HepG2 (cell line): ENCODE data around the gene FRK. TPM values are rescaled to one million over a fixed set of nuclear protein-coding genes. Genes with fewer than 3 reads are reported as not detected.

Experiments used
- BCLAF1 ChIP-seq: fragments of 450-650 bp; IDR thresholded peaks from 2 replicates; pipeline ENCODE4 v1.6.1; 2017; ENCODE audit warnings: mild to moderate bottlenecking
- HMG20B ChIP-seq: conservative IDR thresholded peaks from 2 replicates; pipeline ENCODE4 v1.6.1; 2016; ENCODE audit warnings: missing genetic modification reagents, missing compliant biosample characterization
- HNF4G ChIP-seq, 2 experiments: sonication (generic) in 1 of 2; formaldehyde crosslinking in 1 of 2; IDR thresholded peaks; 2 replicates each; pipeline versions ENCODE4 v1.4.0 to v1.6.1; 2011 to 2020; ENCODE audit warnings: borderline replicate concordance in 2 of 2, low read depth in 2 of 2, mild to moderate bottlenecking in 2 of 2, low read length in 1 of 2, missing genetic modification reagents in 1 of 2, moderate library complexity in 1 of 2
- MED13 ChIP-seq: sonication (generic); formaldehyde crosslinking; IDR thresholded peaks from 2 replicates; pipeline ENCODE4 v1.5.0; 2020; ENCODE audit warnings: missing genetic modification reagents
- MXD1 ChIP-seq: sonication (generic); formaldehyde crosslinking; IDR thresholded peaks from 2 replicates; pipeline ENCODE4 v1.4.0; 2020; ENCODE audit warnings: mild to moderate bottlenecking, missing genetic modification reagents
- MXI1 ChIP-seq: IDR thresholded peaks from 3 replicates; pipeline ENCODE4 v1.6.1; 2012; ENCODE audit warnings: low read depth, low read length, inconsistent platforms, borderline replicate concordance
- NFATC3 ChIP-seq: sonication (generic); formaldehyde crosslinking; IDR thresholded peaks from 2 replicates; pipeline ENCODE4 v1.5.1; 2020; ENCODE audit warnings: mild to moderate bottlenecking, missing genetic modification reagents
- NFIC ChIP-seq: IDR thresholded peaks from 2 replicates; pipeline ENCODE4 v1.6.1; 2012; ENCODE audit warnings: mild to moderate bottlenecking, low read length, inconsistent platforms
- REPIN1 ChIP-seq: sonication (generic); formaldehyde crosslinking; IDR thresholded peaks from 2 replicates; pipeline ENCODE4 v1.8.0; 2022; ENCODE audit warnings: missing genetic modification reagents, low read depth, mild to moderate bottlenecking, borderline replicate concordance
- SMAD3 ChIP-seq: sonication (generic); formaldehyde crosslinking; IDR thresholded peaks from 2 replicates; pipeline ENCODE4 v1.4.0; 2020; ENCODE audit warnings: missing genetic modification reagents
- SNAPC4 ChIP-seq: sonication (generic); formaldehyde crosslinking; IDR thresholded peaks from 2 replicates; pipeline ENCODE4 v1.4.0; 2020; ENCODE audit warnings: mild to moderate bottlenecking, missing genetic modification reagents
- SOX6 ChIP-seq, 2 experiments: fragments of 450-650 bp in 1 of 2; sonication (generic) in 1 of 2; formaldehyde crosslinking in 1 of 2; IDR thresholded peaks; 2 replicates each; pipeline versions ENCODE4 v1.4.0 to v1.6.1; 2017 to 2020; ENCODE audit warnings: antibody characterized with exemption in 1 of 2, mild to moderate bottlenecking in 1 of 2, missing genetic modification reagents in 1 of 2
- XBP1 ChIP-seq: sonication (generic); formaldehyde crosslinking; IDR thresholded peaks from 2 replicates; pipeline ENCODE4 v1.5.0; 2020; ENCODE audit warnings: missing genetic modification reagents
- XRCC5 ChIP-seq: fragments of 200-400 bp; formaldehyde crosslinking; optimal IDR thresholded peaks from 2 replicates; pipeline ENCODE3; 2017; ENCODE audit warnings: mild to moderate bottlenecking, low read length
- ZFP82 ChIP-seq: sonication (generic); formaldehyde crosslinking; IDR thresholded peaks from 2 replicates; pipeline ENCODE4 v1.5.1; 2020; ENCODE audit warnings: mild to moderate bottlenecking, missing genetic modification reagents, borderline replicate concordance
- ZMYM4 ChIP-seq: sonication (generic); formaldehyde crosslinking; IDR thresholded peaks from 2 replicates; pipeline ENCODE4 v1.8.1; 2023; ENCODE audit warnings: mild to moderate bottlenecking, missing genetic modification reagents
- ZNF709 ChIP-seq: sonication (generic); formaldehyde crosslinking; IDR thresholded peaks from 2 replicates; pipeline ENCODE4 v1.5.0; 2020; ENCODE audit warnings: mild to moderate bottlenecking, missing genetic modification reagents
- ZNF839 ChIP-seq: sonication (generic); formaldehyde crosslinking; IDR thresholded peaks from 2 replicates; pipeline ENCODE4 v1.4.0; 2020; ENCODE audit warnings: missing genetic modification reagents, mild to moderate bottlenecking, borderline replicate concordance
- ZSCAN21 ChIP-seq: sonication (generic); formaldehyde crosslinking; IDR thresholded peaks from 2 replicates; pipeline ENCODE4 v1.8.0; 2022; ENCODE audit warnings: mild to moderate bottlenecking, missing genetic modification reagents, moderate library complexity, borderline replicate concordance
- polyA plus RNA-seq, 8 experiments: library from polyadenylated mRNA; depleted of rRNA in 3 of 8; stranded (reverse) in 7 of 8; unstranded in 1 of 8; fragments of >200 nt; fragmentation: Illumina TruSeq in 4 of 8; extraction: Trizol in 4 of 8; gene quantifications; 2 replicates each; pipeline versions ENCODE4 v1.2.1 to v1.2.3, GENCODE V29; 2011 to 2016; ENCODE audit warnings: low read depth in 4 of 8, missing spikeins in 1 of 8, mixed read lengths in 1 of 8; ENCODE audit not compliant: insufficient read depth in 1 of 8
- total RNA-seq, 5 experiments: library from RNA; depleted of rRNA; stranded (reverse); fragments of >200 nt; fragmentation: Illumina TruSeq; extraction: Trizol; gene quantifications; 2 replicates each; pipeline ENCODE4 v1.2.3, GENCODE V29; 2016; ENCODE audit warnings: low read depth in 1 of 5

Gene FRK
- total and polyA plus RNA-seq, 2 of the 13 experiments (the other 11 are each of a cell fraction or from before 2014, with no cell fraction given) = 1.3 to 2.9 TPM

- TF ChIP-seq SNAPC4 (CRISPR knock-in tag) = no peak
- no peak for TF ChIP-seq MED13
- no peak for TF ChIP-seq MXI1
- TF ChIP-seq HMG20B (CRISPR knock-in tag) = no peak
- peak; percentile 53 for TF ChIP-seq XRCC5
- peak; percentile 57 for TF ChIP-seq HNF4G (IDR thresholded peaks at IDR 0.05; ENCODE audit: borderline replicate concordance, low read depth, low read length)
- no peak for TF ChIP-seq HNF4G (CRISPR knock-in tag; IDR thresholded peaks at IDR 0.05; ENCODE audit: borderline replicate concordance, low read depth)
- TF ChIP-seq NFATC3 (CRISPR knock-in tag) = no peak
- no peak for TF ChIP-seq ZNF709
- 0 out of 2 replicates have a peak, but pooled peaks have one; percentile 30 for TF ChIP-seq ZMYM4
- TF ChIP-seq SMAD3 (CRISPR knock-in tag) = no peak
- TF ChIP-seq ZSCAN21 (CRISPR knock-in tag) = no peak
- TF ChIP-seq ZFP82 (CRISPR knock-in tag) = no peak
- TF ChIP-seq NFIC = no peak; the same call in 1 of the 2 replicates
- TF ChIP-seq MXD1 = no peak
- TF ChIP-seq SOX6 (IDR thresholded peaks at IDR 0.05) = no peak
- TF ChIP-seq SOX6 (CRISPR knock-in tag; IDR thresholded peaks at IDR 0.05) = peak; percentile 57; the same call in 1 of the 2 replicates
- no peak for TF ChIP-seq XBP1
- TF ChIP-seq REPIN1 = no peak
- TF ChIP-seq BCLAF1 = no peak
- TF ChIP-seq ZNF839 (CRISPR knock-in tag) = no peak
These were observed 44.6 kb upstream of the FRK start (continued) for GRCh38 chr6:116105247-116105646.
